ENCODE results near the gene C19orf81. TPM values are rescaled to one million over a fixed set of nuclear protein-coding genes. Genes with fewer than 3 reads are reported as not detected.

The C19orf81 gene
- total and polyA plus RNA-seq, 7 donors: not detected

- Histone ChIP-seq H3K36me3 (no peaks in the 10 kb centered on the region), H3K4me3 (no peak overlapping the region), H3K9me3 (no peaks in the 10 kb centered on the region), H3K4me1 (no peaks in the 10 kb centered on the region), H3K27me3 (peaks cover 0 to 65% (median 33%) of the 10 kb centered on the region in 3 donors), H3K27ac (no peak overlapping the region)
- DNase-seq: no peak
- 64 to 67% methylated on average over 47 of the region's 47 CpGs for WGBS, 2 donors
- TF ChIP-seq, protein P1, sequence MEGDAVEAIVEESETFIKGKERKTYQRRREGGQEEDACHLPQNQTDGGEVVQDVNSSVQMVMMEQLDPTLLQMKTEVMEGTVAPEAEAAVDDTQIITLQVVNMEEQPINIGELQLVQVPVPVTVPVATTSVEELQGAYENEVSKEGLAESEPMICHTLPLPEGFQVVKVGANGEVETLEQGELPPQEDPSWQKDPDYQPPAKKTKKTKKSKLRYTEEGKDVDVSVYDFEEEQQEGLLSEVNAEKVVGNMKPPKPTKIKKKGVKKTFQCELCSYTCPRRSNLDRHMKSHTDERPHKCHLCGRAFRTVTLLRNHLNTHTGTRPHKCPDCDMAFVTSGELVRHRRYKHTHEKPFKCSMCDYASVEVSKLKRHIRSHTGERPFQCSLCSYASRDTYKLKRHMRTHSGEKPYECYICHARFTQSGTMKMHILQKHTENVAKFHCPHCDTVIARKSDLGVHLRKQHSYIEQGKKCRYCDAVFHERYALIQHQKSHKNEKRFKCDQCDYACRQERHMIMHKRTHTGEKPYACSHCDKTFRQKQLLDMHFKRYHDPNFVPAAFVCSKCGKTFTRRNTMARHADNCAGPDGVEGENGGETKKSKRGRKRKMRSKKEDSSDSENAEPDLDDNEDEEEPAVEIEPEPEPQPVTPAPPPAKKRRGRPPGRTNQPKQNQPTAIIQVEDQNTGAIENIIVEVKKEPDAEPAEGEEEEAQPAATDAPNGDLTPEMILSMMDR (IDR thresholded peaks at IDR 0.05): no peak
- TF ChIP-seq POLR2AphosphoS5 (IDR thresholded peaks at IDR 0.05) (no peak), POLR2A (IDR thresholded peaks at IDR 0.05) (no peak), EP300 (IDR thresholded peaks at IDR 0.05) (no peak)
- intact Hi-C loops (cut with DNase I): no loop called here
Observed at GRCh38 chr19:50702871-50703829, 53.9 kb downstream of the C19orf81 start.

- peaks cover 0 to 56% (median 33%) of the 10 kb centered on the region in 3 donors for H3K27me3 ChIP-seq
- WGBS, 2 donors: 35 to 39% methylated on average over 22 of the region's 22 CpGs
Observed at GRCh38 chr19:50703915-50704796, 54.9 kb downstream of the C19orf81 start.

DNA sequence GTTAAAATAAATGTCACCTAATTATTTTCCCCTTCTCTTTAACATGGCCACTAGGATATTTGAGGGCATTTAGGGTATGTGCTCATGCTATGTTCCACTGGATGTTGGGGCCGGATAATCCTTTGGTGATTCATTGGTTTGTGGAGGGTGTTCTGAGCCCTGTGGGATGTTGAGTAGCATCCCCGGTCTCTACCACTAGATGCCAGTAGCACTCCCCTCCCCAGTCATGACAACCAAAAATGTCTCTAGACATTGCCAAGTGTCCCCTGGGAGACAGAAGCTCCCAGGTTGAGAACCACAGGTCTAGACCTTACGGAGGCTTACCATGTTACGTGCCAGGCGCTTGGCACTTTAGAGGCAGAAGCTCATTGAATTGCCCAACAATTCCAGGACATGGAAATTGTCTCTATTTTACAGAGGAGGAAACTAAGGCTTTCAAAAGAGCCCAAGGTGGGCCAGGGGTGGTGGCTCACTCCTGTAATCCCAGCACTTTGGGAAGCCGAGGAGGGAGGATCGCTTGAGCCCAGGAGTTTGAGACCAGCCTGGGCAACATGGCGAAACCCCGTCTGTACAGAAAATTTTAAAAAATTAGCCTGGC is 56.3 kb downstream of the C19orf81 start:
- Histone ChIP-seq H3K27me3 (peaks cover 0 to 57% (median 38%) of the 10 kb centered on the region in 3 donors), H3K36me3 (no peaks in the 10 kb centered on the region), H3K4me3 (no peak overlapping the region), H3K9me3 (no peaks in the 10 kb centered on the region), H3K4me1 (no peaks in the 10 kb centered on the region), H3K27ac (no peak overlapping the region)
- no peak for TF ChIP-seq EP300 (IDR thresholded peaks at IDR 0.05)
- TF ChIP-seq POLR2A (IDR thresholded peaks at IDR 0.05): no peak
- TF ChIP-seq POLR2AphosphoS5 (IDR thresholded peaks at IDR 0.05): no peak
- TF ChIP-seq, protein P1 (IDR thresholded peaks at IDR 0.05): peak in 2 of 4 experiments; percentile 12 to 20
- intact Hi-C loops (cut with DNase I): no loop called here
- DNase-seq: no peak
- WGBS, 2 donors: 40 to 49% methylated on average over 9 of the region's 9 CpGs

More at GRCh38 chr19:50703915-50704796, 54.9 kb downstream of the C19orf81 start:
- Histone ChIP-seq H3K4me1 (no peaks in the 10 kb centered on the region), H3K36me3 (no peaks in the 10 kb centered on the region), H3K27ac (no peak overlapping the region), H3K9me3 (no peaks in the 10 kb centered on the region), H3K4me3 (no peak overlapping the region)
- intact Hi-C loops (cut with DNase I): no loop called here
- no peak for TF ChIP-seq EP300 (IDR thresholded peaks at IDR 0.05)
- TF ChIP-seq, protein P1 (IDR thresholded peaks at IDR 0.05): no peak
- no peak for TF ChIP-seq POLR2A (IDR thresholded peaks at IDR 0.05)
- no peak for TF ChIP-seq POLR2AphosphoS5 (IDR thresholded peaks at IDR 0.05)
- DNase-seq: no peak

DNA sequence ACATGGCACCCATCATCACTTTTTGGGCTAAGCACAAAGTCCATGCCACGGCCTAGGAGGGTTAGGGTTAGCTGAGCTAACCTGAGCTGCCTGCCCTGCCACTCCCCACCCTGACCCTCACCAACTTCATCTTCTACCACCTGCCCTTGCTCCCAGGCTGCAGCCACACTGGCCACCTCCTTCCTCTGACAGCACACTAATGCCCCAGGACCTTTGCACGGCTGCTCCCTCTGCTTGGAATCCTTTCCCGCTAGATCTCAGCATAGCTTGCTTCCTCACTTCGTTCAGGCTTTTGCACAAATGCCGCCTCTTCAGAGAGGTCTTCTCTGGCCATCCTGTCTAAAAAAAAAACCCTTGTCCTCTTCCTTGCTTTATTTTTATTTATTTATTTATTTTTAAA is 57.1 kb downstream of the C19orf81 start:
- 55 to 68% methylated on average over 5 of the region's 5 CpGs for WGBS, 2 donors
- Histone ChIP-seq H3K9me3 (no peaks in the 10 kb centered on the region), H3K4me3 (no peak overlapping the region), H3K4me1 (no peaks in the 10 kb centered on the region), H3K27me3 (peaks cover 0 to 62% (median 40%) of the 10 kb centered on the region in 3 donors), H3K36me3 (no peaks in the 10 kb centered on the region), H3K27ac (no peak overlapping the region)
- DNase-seq: no peak
- TF ChIP-seq EP300 (IDR thresholded peaks at IDR 0.05) (no peak), POLR2A (IDR thresholded peaks at IDR 0.05) (no peak), POLR2AphosphoS5 (IDR thresholded peaks at IDR 0.05) (no peak)
- TF ChIP-seq, protein P1 (IDR thresholded peaks at IDR 0.05): no peak
- intact Hi-C loops (cut with DNase I): no loop called here

Measured in sigmoid colon (tissue), 7 donors.